Suppressor macrophage treated with lipopolysaccharide for 4 hours (primary cell): ENCODE data around the gene SMLR1.
"Not testable (repeated sequence)": the region's sequence is repeated elsewhere in the genome, so short reads cannot be mapped to it uniquely, and the experiment has no call there.

Source experiments
- DNase-seq: peaks from one replicate; pipeline ENCODE4 v3.0.0-alpha.2; 2020

Gene SMLR1

DNA sequence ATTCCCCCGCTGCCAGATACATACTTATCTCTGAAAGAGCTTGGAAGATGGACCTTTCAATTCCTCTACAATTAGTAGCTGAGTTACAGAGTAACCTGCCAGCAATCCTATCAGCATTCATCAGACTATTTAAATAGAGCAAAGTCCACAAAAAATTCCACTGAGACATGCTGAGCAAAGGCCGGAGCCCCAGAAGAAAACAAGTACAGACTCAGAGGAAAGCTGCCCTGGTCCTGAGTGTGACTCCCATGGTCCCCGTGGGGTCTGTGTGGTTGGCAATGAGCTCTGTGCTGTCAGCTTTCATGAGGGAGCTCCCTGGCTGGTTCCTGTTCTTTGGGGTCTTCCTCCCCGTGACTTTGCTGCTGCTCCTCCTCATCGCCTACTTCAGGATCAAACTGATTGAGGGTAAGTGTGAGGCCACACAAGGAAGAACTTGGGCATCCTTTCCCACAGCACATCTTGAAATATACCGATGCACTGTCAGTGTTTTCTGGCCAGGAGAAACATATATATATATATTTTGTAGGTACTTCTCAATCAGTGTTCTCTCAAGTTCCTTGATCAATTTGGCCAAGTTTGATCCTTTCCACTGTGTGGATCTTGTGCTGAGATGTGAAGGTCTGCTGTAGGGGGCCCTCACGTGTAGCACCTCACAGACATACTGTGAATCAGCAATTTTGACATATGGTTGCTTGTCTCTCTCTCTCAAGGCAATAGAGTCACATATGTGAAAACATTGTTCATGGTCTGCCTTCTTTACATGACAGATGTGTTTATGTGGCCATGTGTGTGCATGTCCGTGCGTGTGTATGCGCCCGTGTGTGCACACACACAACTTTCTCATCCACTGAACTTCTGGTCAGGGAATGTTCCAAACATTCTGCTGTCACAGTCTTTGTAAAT, at the start of gene SMLR1:
Gene SMLR1 (plus strand): TSS at position 160 of the 903 bp plus-strand sequence. CDS start 8 bp downstream, at position 168.
- no peak for DNase-seq

DNA sequence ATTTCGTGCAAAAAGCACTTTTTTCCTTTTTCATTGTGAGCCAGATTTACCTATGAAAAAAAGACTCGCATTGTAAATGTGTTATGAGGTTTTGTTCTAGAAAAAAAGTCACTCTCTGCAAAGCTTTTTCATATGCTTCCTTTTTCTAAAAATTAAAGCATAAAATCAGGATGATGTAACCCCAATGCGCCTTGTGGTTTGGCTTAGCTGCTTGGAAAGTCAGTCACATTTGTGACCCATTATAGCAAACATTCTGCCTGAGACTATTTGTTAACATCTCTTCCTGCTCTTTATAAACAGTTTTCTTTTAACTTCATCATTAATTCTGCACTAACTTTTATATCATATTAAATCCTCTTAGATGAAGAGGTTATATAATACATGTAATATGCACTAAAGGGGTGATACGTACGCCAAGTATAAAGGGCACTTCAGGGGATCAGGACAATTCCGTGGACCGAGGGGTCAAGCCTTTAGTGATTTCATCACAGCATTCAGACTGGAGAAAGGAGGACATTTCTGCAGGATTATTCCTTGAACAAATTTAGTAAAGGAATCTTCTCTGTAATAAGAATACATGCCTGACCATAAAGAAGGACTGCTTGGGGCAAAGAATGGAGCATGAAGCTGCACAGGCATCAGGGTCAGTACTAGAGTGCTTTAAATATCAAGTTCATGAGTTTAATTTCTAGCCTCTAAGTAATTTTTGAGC, 48.1 kb upstream of the SMLR1 start:
- peak; percentile 36 for DNase-seq

DNA sequence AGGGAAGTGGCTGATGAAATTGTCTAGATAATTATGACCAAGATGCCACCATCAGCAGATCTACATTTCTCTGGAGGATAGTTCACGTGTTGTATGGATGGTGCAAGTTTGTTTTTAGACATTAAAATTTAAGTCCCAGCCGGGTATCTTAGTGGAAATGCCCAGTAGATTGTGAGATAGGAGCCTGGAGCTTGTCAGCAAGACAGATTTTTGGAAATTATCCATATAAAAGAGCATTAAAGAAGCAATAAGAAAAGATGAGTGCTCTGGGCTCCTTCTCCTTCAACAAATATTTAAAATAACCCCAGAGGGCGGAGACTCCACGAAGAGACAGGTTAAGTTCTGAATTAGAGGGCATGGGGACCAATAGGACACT, 47.6 kb upstream of the SMLR1 start:
- no peak for DNase-seq

DNA sequence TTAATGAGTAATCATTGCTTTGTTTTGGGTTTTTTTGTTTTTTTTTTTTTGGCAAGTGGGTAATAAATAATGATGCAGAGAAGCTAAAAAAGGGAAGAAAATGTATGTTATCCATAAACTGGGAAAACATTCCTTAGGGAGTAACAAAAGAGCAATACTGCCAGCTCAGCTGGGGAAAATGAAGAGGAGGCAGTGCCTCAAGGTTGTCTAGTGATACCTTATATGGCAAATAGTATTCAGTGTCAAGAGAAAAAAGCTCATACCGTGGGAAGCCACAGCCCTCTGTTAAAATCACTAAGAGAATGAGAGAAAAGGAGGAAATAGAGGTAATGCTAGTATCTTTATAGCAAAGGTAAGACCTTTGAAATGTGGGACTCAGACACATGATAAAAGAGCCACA, 47.1 kb upstream of the SMLR1 start:
- no peak for DNase-seq

DNA sequence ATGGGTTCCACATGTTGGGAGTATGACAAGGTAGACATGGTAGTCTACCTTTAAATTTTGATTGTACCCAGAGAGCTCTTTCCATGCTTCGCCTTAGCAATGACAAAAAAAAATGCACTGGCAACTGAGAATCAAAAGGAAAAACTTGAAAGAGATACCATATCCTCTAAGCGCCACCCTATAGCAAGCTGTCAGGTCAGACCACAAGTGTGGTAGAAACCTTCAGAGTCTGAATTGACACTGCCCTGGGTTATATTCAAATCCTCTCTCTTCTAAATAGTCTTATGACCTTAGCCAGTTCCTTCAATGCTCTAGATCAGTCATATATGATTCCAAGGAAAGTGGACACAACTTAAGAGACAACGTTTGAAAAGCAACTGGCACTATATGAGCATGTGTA, 45.6 kb upstream of the SMLR1 start:
- no peak for DNase-seq

DNA sequence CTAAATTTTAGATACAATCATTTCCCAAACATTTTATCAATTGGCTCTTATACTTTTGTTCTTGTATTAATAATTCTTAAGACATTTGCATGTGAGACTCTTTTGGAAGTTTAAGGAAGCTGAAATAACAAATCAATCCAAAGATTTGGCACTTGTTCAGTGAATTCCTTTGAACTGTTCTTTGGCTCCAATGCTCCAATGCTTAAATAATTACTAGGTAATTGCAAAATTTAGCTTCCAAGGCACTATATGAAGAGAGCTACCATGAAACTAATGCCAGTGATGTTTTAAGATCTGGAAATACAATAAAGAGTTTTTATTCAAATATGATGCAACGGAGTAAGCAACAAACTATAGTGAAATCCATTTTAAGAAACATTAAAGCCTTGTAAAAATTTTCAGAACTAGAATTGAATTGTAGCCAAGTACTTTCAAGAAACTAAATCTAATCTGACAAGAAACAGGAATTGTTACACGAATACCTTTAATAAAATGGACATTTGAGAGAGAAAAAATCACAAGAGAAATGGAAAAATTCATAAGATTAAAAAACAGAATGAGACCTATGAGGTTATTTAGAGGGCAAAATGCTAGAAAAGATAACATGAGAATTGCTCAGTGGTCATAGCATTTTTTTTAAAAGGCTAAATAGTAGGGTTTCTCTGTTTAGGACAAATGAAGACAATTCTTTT, 43.6 kb upstream of the SMLR1 start:
- DNase-seq: no peak

DNA sequence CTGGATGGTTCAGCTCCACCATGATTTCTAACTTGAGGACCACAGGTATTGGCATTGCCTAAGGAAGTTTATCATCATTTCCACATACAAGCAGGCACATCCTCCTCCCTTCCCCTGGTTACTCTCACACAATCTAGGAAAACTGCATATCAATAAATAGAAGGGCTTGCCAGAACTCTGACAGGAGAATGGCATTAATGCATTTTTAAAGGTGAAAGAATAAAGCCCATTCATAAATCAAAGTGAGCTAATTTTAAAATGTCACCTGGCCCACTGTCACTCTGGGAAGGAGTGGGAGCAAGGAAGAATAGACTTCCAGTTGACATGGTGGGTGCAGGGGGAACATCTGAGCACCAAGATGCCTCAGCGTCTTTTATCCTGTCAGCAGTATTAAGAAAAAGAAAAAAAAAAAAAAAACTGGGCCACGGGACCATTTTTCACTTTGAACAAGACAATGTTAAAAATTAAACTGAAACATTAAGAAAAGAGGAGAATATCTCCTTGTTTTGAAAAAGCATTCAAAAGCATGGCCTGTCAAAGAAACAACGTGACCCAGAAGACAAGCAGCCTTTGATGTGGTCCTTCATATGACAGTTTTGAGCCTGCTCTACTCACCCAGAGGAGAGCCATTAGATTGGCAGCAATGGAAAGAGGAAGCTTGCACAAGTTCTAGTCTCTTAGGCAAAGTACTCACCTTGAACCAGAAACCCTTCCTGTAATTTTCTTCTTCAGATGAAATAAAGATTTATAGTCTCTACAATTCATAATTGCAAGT, 39.3 kb upstream of the SMLR1 start:
- no peak for DNase-seq

DNA sequence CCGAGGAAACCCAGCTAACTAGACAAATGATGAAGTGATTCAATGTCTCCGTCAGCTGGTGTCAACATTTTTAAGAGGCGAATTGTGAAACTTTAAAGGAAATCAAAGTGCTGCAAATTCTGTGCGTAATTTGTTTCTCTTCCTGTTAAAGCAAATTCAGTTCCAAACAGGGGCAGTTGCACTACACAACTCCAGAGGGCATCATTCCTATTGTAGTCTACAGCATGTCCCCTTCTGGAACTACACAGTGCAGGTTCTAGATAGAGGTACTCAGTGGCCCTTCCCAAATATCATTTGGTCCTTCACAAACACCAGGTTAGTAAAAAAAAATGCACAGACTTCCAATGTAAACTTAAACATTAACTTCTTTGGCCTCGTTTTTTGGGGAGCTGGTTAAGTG, 38.3 kb upstream of the SMLR1 start:
- peak; percentile 23 for DNase-seq

DNA sequence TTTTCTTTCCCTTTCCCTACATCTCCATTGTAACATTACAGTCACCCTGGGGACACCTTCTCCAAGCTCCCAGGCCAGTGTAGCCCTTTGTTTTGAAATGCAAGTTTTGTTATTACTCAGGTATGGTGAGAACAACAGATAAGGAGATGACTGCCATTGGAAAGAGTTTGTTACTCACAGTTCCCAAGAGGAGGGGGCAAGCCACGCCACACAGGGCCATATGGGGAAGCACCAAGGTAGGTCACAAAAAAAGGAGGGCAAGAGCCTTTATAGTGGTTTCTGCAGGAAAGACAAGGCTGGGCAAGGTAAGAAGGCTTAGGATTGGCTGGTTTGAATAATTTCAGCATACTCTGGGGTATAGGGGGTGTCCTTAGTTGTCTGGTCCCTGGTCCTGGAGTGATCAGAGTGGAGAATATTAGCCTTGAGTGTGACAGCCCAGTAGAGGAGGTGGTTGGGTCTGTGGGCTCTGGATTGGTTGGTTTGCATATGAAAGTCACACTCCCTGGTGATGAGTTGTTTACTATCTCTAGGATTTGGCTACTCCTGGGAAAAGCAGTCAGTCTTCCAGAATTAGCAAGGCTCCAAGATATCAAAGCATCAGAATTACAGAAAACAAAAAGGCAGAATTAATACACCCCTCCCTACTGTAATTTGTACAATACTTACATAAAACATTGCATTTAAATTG, 33.1 kb upstream of the SMLR1 start:
- DNase-seq: no peak

DNA sequence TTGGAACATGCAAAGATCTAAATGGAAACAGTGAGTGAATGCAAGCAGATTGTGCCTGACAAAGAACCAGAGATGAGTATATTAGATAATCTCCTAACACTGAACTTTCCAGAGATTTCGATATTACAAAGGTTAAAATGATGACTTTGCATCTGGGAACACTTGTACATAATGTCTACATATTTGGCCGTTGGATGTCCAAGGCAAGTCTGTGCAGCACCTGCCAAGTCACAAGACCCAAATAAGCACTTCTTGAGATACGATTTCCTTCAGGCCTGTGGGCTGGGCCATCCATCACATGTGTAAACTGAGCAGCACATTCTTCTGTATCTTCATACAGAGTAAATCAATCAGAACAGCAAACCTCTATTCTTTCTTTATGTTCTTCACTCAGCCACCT, 32.5 kb upstream of the SMLR1 start:
- DNase-seq: no peak

DNA sequence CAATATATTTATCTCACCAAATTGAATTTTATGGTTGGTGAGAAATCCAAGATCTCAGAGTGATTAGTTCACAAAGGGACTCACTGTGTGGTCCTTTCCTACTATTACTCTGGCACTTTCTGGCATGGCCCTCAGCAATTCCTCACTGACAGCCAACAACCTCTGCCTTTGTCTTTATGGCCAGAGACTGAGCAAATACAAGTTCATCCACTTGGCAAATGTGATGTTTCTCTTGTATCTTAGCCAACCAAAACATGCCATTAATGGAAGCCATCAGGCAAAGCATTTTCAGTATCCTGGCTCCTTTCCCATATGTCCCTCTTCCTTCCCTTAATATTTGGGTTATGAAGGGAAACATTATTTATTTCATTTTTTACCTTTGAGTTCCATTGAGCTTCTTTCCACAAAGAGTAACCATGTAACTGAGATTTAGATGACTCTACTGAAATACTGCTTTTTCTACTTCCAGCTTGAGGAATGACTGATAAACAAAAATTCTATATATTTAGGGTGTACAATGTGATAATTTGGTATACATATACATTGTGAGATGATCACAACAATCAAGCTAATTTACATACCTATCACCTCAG, 30.8 kb upstream of the SMLR1 start:
- DNase-seq: no peak

DNA sequence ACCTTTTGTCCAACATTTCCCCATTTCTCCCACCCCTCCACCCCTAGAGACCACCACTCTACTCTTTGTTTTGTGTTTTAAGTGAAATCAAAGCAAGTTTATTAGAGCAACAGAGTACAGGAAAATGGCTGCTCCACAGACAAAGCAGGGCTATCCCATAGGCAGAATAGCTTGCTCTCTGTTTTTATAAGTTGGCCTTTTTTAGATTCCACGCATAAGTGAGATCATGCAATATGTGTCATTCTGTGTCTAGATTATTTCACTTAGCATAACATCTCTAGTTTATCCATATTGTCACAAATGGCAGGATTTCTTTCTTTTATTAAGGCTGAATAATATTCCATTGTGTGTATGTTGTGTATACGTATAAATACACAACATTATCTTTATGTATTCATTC, 30.1 kb upstream of the SMLR1 start:
- DNase-seq: no peak

DNA sequence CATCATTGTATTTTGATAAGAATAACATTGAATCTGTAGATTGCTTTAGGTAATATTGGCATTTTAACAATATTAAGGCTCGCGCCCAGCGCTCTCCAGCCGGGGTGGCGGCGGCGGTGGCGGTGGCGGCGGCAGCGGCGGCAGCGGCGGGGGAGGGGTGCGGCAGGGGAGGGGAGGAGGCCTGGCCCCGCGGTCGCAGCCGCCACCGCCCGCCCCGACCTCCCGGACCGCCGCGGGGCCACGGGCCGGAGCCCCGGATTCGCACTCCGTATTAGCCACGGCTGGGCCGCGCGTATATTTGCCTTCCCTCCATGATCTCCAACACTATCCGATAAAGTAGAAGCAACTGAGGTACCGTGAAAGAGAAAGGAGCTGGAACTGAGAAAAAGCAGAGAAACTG, 25.8 kb upstream of the SMLR1 start:
- DNase-seq: not testable (repeated sequence)

DNA sequence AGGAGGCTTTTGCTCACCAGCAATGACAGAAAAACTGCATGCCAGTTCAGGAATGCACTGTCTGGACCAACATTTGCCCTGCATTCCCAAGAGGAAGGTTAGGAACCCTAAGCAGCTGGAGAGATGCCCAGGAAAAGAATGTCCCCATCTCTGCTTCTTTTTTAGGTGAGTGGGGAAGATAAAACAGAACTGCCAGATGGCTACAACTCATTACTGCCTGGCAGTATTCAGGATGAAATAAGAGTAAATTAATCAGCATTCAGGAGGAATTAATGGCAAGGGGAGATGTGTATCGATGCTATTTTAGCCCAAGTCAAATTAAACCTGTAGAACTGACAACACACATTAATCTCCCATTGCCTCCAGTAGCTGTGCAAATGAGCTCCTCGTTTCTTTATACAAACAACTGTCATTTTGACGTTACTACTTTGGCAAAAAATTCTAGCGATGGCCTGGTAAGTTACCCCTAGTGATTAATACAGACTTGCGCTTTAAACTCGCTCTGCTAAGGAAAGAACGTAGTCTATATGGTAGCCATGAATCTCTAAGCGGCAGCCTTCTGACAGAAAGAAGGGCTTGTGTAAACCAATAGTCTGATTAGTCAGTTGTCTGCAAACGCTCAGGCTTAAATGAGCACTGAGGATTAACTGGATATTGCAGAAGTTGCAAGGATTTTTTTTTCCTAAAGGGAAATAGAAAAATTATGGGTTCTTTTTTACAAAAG, 16.7 kb upstream of the SMLR1 start:
- DNase-seq: no peak

DNA sequence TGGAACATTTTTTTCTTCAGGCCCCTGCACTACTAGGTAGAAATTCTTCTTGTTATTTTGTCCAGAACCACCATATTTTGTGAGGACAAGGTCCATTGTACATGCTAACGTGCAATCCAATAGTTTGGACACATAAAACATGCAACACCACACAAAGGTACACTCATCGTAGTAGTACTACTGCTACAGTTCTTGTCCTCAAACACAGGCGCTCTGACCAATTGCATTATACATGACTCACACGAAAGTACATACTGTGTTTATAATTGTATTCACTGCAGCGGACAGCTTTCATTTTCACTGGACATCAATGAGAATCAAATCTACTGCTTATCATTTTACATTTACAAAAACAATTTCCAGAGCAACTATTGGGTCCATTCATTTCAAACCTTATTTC, 15.3 kb upstream of the SMLR1 start:
- no peak for DNase-seq

DNA sequence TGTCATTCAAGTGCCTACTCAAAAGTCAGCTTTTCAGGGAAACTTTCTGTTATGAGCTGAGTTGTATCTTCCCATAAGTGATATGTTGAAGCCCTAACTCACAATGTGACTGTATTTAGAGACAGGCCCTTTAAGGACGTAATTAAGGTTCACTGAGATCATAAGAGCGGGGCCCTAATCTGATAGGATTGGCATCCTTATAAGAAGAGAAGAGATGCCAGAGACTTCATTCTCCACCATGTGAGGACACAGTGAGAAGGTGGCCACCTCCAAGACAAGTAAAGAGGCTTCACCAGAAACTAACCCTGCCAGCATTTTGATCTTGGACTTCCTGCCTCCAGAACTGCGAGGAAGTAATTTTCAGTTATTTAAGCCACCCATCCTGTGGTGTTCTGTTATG, 12.7 kb upstream of the SMLR1 start:
- DNase-seq: no peak

DNA sequence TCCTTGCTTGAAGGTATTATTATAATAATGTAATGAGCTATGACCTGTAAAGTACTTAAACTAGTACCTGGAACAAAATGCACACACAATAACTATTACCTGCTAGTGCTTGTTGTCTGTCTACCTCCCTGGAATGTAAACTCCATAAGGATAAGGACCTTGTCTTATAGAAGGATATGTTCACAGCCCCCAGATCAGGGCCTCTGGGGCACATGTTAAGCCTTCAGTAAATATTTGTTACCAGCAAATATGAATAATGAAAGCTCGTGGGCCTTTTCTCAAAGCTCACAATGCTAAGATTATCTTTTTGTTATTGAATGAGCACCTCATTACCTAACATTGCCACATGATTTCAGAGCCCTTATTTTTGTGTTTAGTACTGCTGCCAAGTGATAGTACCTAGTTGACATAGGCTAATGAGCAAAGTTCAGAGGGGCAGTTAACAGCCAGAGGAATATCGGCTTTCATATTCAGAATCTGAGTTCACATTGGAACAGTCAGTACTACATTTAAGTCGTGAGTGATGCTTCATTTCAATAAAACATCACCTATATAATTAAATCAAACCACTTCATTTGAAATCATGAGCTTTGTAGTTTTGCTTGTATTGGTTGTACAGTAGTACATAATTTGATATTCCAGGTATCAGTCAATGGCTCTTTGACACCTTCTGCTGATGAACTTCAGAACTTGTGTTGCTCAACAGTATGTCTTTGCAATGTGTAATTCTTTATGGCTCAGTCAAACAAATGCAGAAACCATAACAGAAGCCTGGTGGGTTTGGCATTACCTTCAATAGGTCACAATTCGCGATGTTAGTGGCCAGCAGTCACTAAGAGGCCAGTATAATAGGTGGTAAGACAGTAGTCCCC, 11.8 kb upstream of the SMLR1 start:
- no peak for DNase-seq

DNA sequence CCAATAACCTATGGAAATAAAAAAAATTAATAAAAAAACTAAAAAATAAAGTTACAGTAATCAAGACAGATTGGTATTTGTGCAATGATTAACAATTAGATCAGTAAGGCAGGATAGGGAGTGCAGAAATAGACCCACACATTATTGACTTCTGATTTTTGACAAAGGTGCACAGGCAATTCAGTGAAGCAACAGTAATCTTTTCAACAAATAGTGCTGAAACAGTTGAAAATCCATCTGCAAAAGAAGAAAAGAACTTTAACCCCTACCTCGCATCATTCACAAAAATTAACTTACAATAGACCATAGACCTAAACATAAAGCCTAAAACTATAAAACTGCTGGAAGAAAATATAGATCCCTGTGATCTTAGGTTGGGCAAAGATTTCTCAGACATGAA, 4.5 kb upstream of the SMLR1 start:
- DNase-seq: no peak

DNA sequence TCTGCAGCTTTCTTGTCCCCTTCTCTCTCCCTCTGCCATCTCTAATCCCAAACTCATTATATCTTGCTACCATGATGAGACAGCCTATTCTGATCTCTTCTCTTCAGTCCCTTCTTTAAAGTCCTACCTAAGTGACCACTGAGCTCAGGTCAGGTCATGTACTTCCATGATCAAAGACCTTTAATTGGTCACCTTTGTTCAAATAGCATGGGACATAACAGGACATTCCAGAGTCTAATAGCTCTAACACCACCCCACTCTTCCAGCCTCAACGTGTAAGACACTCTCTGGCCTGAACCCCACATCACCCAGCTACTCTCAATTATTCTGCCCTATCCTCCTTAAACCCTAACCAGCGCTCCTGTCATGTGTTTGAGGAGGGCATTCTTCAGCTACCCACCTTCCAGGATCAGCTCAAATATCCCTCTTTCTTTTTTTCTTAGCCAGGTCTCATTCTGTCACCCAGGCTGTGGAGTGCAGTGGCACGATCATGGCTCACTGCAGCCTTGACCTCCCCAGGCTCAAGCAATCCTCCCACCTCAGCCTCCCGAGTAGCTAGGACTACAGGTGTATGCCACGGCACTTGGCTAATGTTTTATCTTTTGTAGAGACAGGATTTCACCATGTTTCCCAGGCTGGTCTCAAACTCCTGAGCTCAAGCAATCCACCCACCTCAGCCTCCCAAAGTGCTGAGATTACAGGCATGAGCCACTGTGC, 2.1 kb upstream of the SMLR1 start:
- DNase-seq: no peak
